HEK293 (cell line): ENCODE results near the gene EXD2.

Experiments
- ATF2 ChIP-seq: fragments of 450-650 bp; formaldehyde crosslinking; IDR thresholded peaks from 2 replicates; pipeline ENCODE4 v1.5.1; 2016; ENCODE audit warnings: missing biosample characterization, missing genetic modification characterization, low read depth
- CTCF ChIP-seq: fragments of 450-650 bp; formaldehyde crosslinking; IDR thresholded peaks from 2 replicates; pipeline ENCODE4 v1.5.1; 2016; ENCODE audit warnings: missing biosample characterization, missing genetic modification characterization
- ZNF174 ChIP-seq: fragments of 450-650 bp; formaldehyde crosslinking; IDR thresholded peaks from 2 replicates; pipeline ENCODE4 v1.5.0; 2017; ENCODE audit warnings: missing biosample characterization, mild to moderate bottlenecking, missing genetic modification characterization
- ZNF24 ChIP-seq: fragments of 450-650 bp; formaldehyde crosslinking; IDR thresholded peaks from 2 replicates; pipeline ENCODE4 v1.5.1; 2016; ENCODE audit warnings: missing biosample characterization, missing genetic modification characterization
- ZNF324 ChIP-seq: fragments of 450-650 bp; formaldehyde crosslinking; IDR thresholded peaks from 2 replicates; pipeline ENCODE4 v1.5.1; 2016; ENCODE audit warnings: missing biosample characterization, missing genetic modification characterization
- ZNF394 ChIP-seq: fragments of 450-650 bp; formaldehyde crosslinking; IDR thresholded peaks from 2 replicates; pipeline ENCODE4 v1.5.1; 2016; ENCODE audit warnings: missing biosample characterization, missing genetic modification characterization, mild to moderate bottlenecking, moderate library complexity, borderline replicate concordance

GRCh38 chr14:69268763-69269162 is 77.5 kb downstream of the EXD2 start:
- TF ChIP-seq ZNF324 (no peak), CTCF (tag by site-specific recombination) (no peak), ZNF24 (no peak), ZNF174 (tag by site-specific recombination) (no peak), ZNF394 (no peak), ATF2 (no peak)
